Astrocyte (in vitro differentiated cells and primary cell): ENCODE measurements around the gene PTAFR. TPM values are rescaled to one million over a fixed set of nuclear protein-coding genes. Genes with fewer than 3 reads are reported as not detected.

Source experiments
- DNase-seq: peaks from one replicate; pipeline ENCODE4 v3.0.0-alpha.2; 2010; ENCODE audit warnings: low read depth
- FAIRE-seq: peaks from 2 replicates; lab custom pipeline; 2011; peaks lifted over from hg19 to GRCh38; lab: Jason Lieb, UNC
- H2AFZ ChIP-seq: 2 replicates; pipeline ENCODE4 v1.6.0; 2012; ENCODE audit warnings: low read depth, low read length, inconsistent platforms
- H3K27ac ChIP-seq: 2 replicates; pipeline ENCODE4 v1.5.1; 2011; ENCODE audit warnings: low read depth, low read length, inconsistent platforms
- H3K27me3 ChIP-seq: 2 replicates; pipeline ENCODE4 v1.6.0; 2011; ENCODE audit warnings: low read length, inconsistent platforms; ENCODE audit not compliant: insufficient read depth
- H3K36me3 ChIP-seq: 2 replicates; pipeline ENCODE4 v1.5.1; 2011; ENCODE audit warnings: low read length, inconsistent platforms; ENCODE audit not compliant: insufficient read depth
- H3K4me1 ChIP-seq: 2 replicates; pipeline ENCODE4 v1.5.1; 2011; ENCODE audit warnings: low read length, inconsistent platforms; ENCODE audit not compliant: insufficient read depth
- H3K4me2 ChIP-seq: 2 replicates; pipeline ENCODE4 v1.6.0; 2012; ENCODE audit warnings: low read length, inconsistent platforms
- H3K4me3 ChIP-seq: 2 replicates; pipeline ENCODE4 v1.5.1; 2011; ENCODE audit warnings: low read depth, mild to moderate bottlenecking, low read length, inconsistent platforms; ENCODE audit not compliant: insufficient read depth
- H3K79me2 ChIP-seq: 2 replicates; pipeline ENCODE4 v1.6.0; 2012; ENCODE audit warnings: mild to moderate bottlenecking, low read length, inconsistent platforms; ENCODE audit not compliant: insufficient read depth
- H3K9ac ChIP-seq: 2 replicates; pipeline ENCODE4 v1.6.0; 2012; ENCODE audit warnings: mild to moderate bottlenecking, low read length, inconsistent platforms
- H3K9me3 ChIP-seq: 2 replicates; pipeline ENCODE4 v1.5.1; 2012; ENCODE audit warnings: low read depth, mild to moderate bottlenecking, low read length, inconsistent platforms; ENCODE audit not compliant: insufficient read depth
- H4K20me1 ChIP-seq: 2 replicates; pipeline ENCODE4 v1.6.0; 2012; ENCODE audit warnings: low read length, inconsistent platforms; ENCODE audit not compliant: insufficient read depth
- H3K27ac Mint-ChIP-seq: one replicate; pipeline ENCODE4 v1.8.0; 2021; ENCODE audit warnings: mild to moderate bottlenecking, mixed read lengths; ENCODE audit not compliant: unreplicated experiment
- H3K27me3 Mint-ChIP-seq: one replicate; pipeline ENCODE4 v1.8.0; 2021; ENCODE audit warnings: low read depth, mixed read lengths; ENCODE audit not compliant: unreplicated experiment
- H3K36me3 Mint-ChIP-seq: one replicate; pipeline ENCODE4 v1.8.0; 2021; ENCODE audit warnings: low read depth, mixed read lengths; ENCODE audit not compliant: unreplicated experiment
- H3K4me1 Mint-ChIP-seq: one replicate; pipeline ENCODE4 v1.8.0; 2021; ENCODE audit warnings: low read depth, mixed read lengths; ENCODE audit not compliant: unreplicated experiment
- H3K4me3 Mint-ChIP-seq: one replicate; pipeline ENCODE4 v1.8.0; 2021; ENCODE audit warnings: mild to moderate bottlenecking, moderate library complexity, mixed read lengths; ENCODE audit not compliant: unreplicated experiment
- H3K9me3 Mint-ChIP-seq: one replicate; pipeline ENCODE4 v1.8.0; 2021; ENCODE audit warnings: mild to moderate bottlenecking, mixed read lengths; ENCODE audit not compliant: unreplicated experiment
- EZH2 ChIP-seq: IDR thresholded peaks from 2 replicates; pipeline ENCODE4 v1.6.1; 2012; ENCODE audit warnings: mild to moderate bottlenecking, low read length, inconsistent platforms; ENCODE audit not compliant: insufficient read depth
- total RNA-seq: library from RNA; stranded (reverse); gene quantifications from 2 replicates; pipeline ENCODE4 v1.2.1, GENCODE V29; 2021
- TF ChIP-seq, protein P1 (sequence below): IDR thresholded peaks from 2 replicates; pipeline ENCODE4 v1.5.1; 2011; ENCODE audit warnings: low read depth, mild to moderate bottlenecking, inconsistent platforms, low read length, moderate library complexity; ENCODE audit not compliant: insufficient read depth

The PTAFR gene
- total RNA-seq, 1 donor from 2014 or later, result 0.32 TPM

DNA sequence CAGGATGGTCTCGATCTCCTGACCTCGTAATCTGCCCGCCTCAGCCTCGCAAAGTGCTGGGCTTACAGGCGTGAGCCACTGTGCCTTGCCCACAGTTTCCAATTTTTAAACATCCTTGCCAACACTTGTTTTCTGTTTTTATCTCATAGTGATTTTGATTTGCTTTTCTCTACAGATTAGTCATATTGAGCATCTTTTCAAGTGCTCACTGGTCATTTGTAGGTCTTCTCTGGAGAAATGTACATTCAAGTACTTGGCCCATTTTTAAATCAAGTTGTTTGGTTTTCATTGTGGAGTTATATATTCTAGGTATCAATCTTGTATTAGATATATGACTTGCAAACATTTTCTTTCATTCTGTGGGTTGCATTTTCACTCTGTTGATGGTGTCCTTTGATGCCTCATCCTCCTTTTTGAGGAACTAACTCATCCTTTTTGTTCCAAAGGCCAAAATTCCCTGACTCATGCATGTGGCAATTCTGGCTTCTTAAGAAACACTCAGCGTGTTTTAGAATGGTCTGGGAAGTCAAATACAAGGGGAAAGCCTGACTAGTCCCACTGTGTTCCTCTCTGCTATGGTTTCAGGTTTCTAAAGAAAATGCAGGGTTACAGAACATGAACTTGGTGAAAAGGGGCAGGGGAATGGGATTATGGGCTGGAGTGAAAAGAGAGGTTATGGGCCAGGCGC, 37.3 kb downstream of the PTAFR start:
- no peak overlapping the region for H2AFZ ChIP-seq
- no peak overlapping the region for H3K4me3 Mint-ChIP-seq
- H3K27ac ChIP-seq, result no peak overlapping the region
- no peak overlapping the region for H3K9ac ChIP-seq
- DNase-seq (peak; percentile 53), FAIRE-seq (no peak)
- TF ChIP-seq, protein P1, sequence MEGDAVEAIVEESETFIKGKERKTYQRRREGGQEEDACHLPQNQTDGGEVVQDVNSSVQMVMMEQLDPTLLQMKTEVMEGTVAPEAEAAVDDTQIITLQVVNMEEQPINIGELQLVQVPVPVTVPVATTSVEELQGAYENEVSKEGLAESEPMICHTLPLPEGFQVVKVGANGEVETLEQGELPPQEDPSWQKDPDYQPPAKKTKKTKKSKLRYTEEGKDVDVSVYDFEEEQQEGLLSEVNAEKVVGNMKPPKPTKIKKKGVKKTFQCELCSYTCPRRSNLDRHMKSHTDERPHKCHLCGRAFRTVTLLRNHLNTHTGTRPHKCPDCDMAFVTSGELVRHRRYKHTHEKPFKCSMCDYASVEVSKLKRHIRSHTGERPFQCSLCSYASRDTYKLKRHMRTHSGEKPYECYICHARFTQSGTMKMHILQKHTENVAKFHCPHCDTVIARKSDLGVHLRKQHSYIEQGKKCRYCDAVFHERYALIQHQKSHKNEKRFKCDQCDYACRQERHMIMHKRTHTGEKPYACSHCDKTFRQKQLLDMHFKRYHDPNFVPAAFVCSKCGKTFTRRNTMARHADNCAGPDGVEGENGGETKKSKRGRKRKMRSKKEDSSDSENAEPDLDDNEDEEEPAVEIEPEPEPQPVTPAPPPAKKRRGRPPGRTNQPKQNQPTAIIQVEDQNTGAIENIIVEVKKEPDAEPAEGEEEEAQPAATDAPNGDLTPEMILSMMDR, result no peak
- TF ChIP-seq EZH2, result no peak
- H3K4me1 ChIP-seq, result no peaks in the 10 kb centered on the region
- no peaks in the 10 kb centered on the region for H3K9me3 ChIP-seq
- no peak overlapping the region for H3K27ac Mint-ChIP-seq
- no peaks in the 10 kb centered on the region for H3K36me3 Mint-ChIP-seq
- no peaks in the 10 kb centered on the region for H4K20me1 ChIP-seq
- no peaks in the 10 kb centered on the region for H3K27me3 ChIP-seq
- H3K27me3 Mint-ChIP-seq, result peaks cover 2% of the 10 kb centered on the region
- H3K36me3 ChIP-seq, result no peaks in the 10 kb centered on the region
- H3K9me3 Mint-ChIP-seq, result peaks cover 1% of the 10 kb centered on the region
- no peaks in the 10 kb centered on the region for H3K79me2 ChIP-seq
- no peak overlapping the region for H3K4me2 ChIP-seq
- H3K4me1 Mint-ChIP-seq, result peaks cover 5% of the 10 kb centered on the region
- H3K4me3 ChIP-seq, result no peak overlapping the region

DNA sequence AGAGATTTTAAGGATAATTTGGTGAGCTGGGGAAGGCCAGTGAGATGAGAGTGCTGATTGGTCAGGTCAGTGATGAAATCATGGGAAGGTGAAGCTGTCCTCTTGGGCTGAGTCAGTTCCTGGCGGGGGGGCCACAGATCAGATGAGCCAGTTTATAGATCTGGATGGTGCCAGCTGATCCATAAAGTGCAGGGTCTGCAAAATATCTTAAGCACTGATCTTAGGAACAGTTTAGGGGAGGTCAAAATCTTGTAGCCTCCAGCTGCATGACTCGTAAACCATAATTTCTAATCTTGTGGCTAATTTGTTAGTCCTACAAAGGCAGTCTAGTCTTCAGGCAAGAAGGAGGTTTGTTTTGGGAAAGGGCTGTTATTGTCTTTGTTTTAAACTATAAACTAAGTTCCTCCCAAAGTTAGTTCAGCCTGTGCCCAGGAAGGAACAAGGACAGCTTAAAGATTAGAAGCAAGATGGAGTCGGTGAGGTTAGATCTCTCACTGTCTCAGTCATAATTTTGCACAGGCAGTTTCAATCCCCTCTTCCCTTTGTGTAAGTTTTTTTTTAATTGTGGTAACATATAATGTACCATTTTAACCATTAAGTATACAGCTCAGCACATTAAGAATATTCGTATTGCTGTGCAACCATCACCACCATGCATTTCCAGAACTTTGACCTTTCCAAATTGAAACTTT, 39.4 kb downstream of the PTAFR start:
- Mint-ChIP-seq H3K27me3 (peaks cover 2% of the 10 kb centered on the region), H3K27ac (no peak overlapping the region), H3K4me3 (peak overlapping the region; percentile 5), H3K9me3 (peaks cover 9% of the 10 kb centered on the region), H3K4me1 (peaks cover 5% of the 10 kb centered on the region), H3K36me3 (no peaks in the 10 kb centered on the region)
- no peak for DNase-seq
- H3K27ac ChIP-seq, result no peak overlapping the region
- FAIRE-seq, result no peak
- no peaks in the 10 kb centered on the region for H3K79me2 ChIP-seq
- no peaks in the 10 kb centered on the region for H3K27me3 ChIP-seq
- TF ChIP-seq, protein P1, result no peak
- no peak for TF ChIP-seq EZH2
- no peaks in the 10 kb centered on the region for H3K9me3 ChIP-seq
- H3K36me3 ChIP-seq, result no peaks in the 10 kb centered on the region
- H3K4me3 ChIP-seq, result no peak overlapping the region
- H2AFZ ChIP-seq, result no peak overlapping the region
- no peaks in the 10 kb centered on the region for H3K4me1 ChIP-seq
- no peaks in the 10 kb centered on the region for H4K20me1 ChIP-seq
- H3K9ac ChIP-seq, result no peak overlapping the region
- H3K4me2 ChIP-seq, result no peak overlapping the region
